DMS53 treated with DMSO at 0.1 percent for 48 hours (cell line): ENCODE measurements around the gene IFT88.

Experiments
- DNase-seq: peaks from one replicate; lab custom pipeline; 2025; ENCODE audit not compliant: unreplicated experiment; lab: John Stamatoyannopoulos, UW

IFT88 gene

GRCh38 chr13:20561741-20562140 is 5.2 kb upstream of the IFT88 start:
- DNase-seq: no peak

GRCh38 chr13:20565115-20565736 is 1.7 kb upstream of the IFT88 start:
- DNase-seq: no peak

- peak; percentile 78 for DNase-seq
Measured at GRCh38 chr13:20566468-20566897, 474 bp upstream of the IFT88 start.

GRCh38 chr13:20567881-20568528 is 1.0 kb downstream of the IFT88 start:
- DNase-seq: no peak

GRCh38 chr13:20570517-20570916 is 3.6 kb downstream of the IFT88 start:
- DNase-seq: no peak

GRCh38 chr13:20571676-20572075 is 4.7 kb downstream of the IFT88 start:
- DNase-seq: no peak

- DNase-seq: no peak
Measured at GRCh38 chr13:20573186-20573585, 6.2 kb downstream of the IFT88 start.

GRCh38 chr13:20573636-20574035 is 6.7 kb downstream of the IFT88 start:
- no peak for DNase-seq

GRCh38 chr13:20579191-20579590 is 12.2 kb downstream of the IFT88 start:
- no peak for DNase-seq

GRCh38 chr13:20580257-20580656 is 13.3 kb downstream of the IFT88 start:
- DNase-seq: no peak

GRCh38 chr13:20582026-20582425 is 15.1 kb downstream of the IFT88 start:
- no peak for DNase-seq

GRCh38 chr13:20583803-20584293 is 16.9 kb downstream of the IFT88 start:
- DNase-seq: no peak

- DNase-seq: no peak
Measured at GRCh38 chr13:20585371-20585770, 18.4 kb downstream of the IFT88 start.

- DNase-seq: no peak
Measured at GRCh38 chr13:20588529-20589110, 21.7 kb downstream of the IFT88 start.

- DNase-seq: no peak
Measured at GRCh38 chr13:20590561-20590960, 23.6 kb downstream of the IFT88 start.

- no peak for DNase-seq
Measured at GRCh38 chr13:20592606-20593005, 25.6 kb downstream of the IFT88 start.

- DNase-seq: no peak
Measured at GRCh38 chr13:20594280-20594679, 27.3 kb downstream of the IFT88 start.

- DNase-seq: no peak
Measured at GRCh38 chr13:20607015-20607414, 40.1 kb downstream of the IFT88 start.

GRCh38 chr13:20608438-20609020 is 41.6 kb downstream of the IFT88 start:
- DNase-seq: no peak

GRCh38 chr13:20609145-20609544 is 42.2 kb downstream of the IFT88 start:
- no peak for DNase-seq

- no peak for DNase-seq
Measured at GRCh38 chr13:20610006-20610405, 43.0 kb downstream of the IFT88 start.
